K562 (cell line): Measurements from ENCODE around the gene CYS1. TPM values are rescaled to one million over a fixed set of nuclear protein-coding genes. Genes with fewer than 3 reads are reported as not detected.

ENCODE experiments used
- IRF2 ChIP-seq: sonication (generic); formaldehyde crosslinking; IDR thresholded peaks from 2 replicates; pipeline ENCODE4 v1.8.1; 2022; ENCODE audit warnings: mild to moderate bottlenecking, missing genetic modification reagents
- NR1H2 ChIP-seq: sonication (generic); formaldehyde crosslinking; IDR thresholded peaks from 2 replicates; pipeline ENCODE4 v1.4.0; 2020; ENCODE audit warnings: mild to moderate bottlenecking, missing genetic modification reagents
- RBM34 ChIP-seq: fragments of 200-400 bp; formaldehyde crosslinking; IDR thresholded peaks from 2 replicates; pipeline ENCODE4 v1.6.1; 2018; ENCODE audit warnings: low read length, borderline replicate concordance; ENCODE audit not compliant: insufficient read depth
- SIRT6 ChIP-seq: IDR thresholded peaks from one replicate; pipeline ENCODE4 v1.6.1; 2012; ENCODE audit warnings: low read depth, mild to moderate bottlenecking, control low read depth, inconsistent platforms, low read length, moderate library complexity
- SMAD4 ChIP-seq: fragments of 250-450 bp; sonication (Bioruptor Pico); conservative IDR thresholded peaks from 2 replicates; pipeline ENCODE4 v1.8.0; 2021; ENCODE audit warnings: inconsistent platforms, mild to moderate bottlenecking, moderate library complexity
- SMARCA4 ChIP-seq: fragments of 450-650 bp; IDR thresholded peaks from 2 replicates; pipeline ENCODE4 v1.6.1; 2016
- SMARCA5 ChIP-seq: fragments of 450-650 bp; IDR thresholded peaks from 2 replicates; pipeline ENCODE4 v1.6.1; 2016
- SOX6 ChIP-seq: fragments of 450-650 bp; IDR thresholded peaks from 2 replicates; pipeline ENCODE4 v1.6.1; 2014; ENCODE audit warnings: mild to moderate bottlenecking
- ZNF280A ChIP-seq: fragments of 450-650 bp; IDR thresholded peaks from 2 replicates; pipeline ENCODE4 v1.6.1; 2018; ENCODE audit warnings: mild to moderate bottlenecking, low read depth; ENCODE audit not compliant: partially characterized antibody
- ZNF408 ChIP-seq: fragments of 250-450 bp; sonication (Bioruptor Pico); IDR thresholded peaks from 2 replicates; pipeline ENCODE4 v1.4.0; 2020; ENCODE audit warnings: low read depth, mild to moderate bottlenecking, moderate library complexity
- ZNF444 ChIP-seq: fragments of 250-450 bp; sonication (Bioruptor Pico); IDR thresholded peaks from 2 replicates; pipeline ENCODE4 v1.4.0; 2020; ENCODE audit warnings: mild to moderate bottlenecking, moderate library complexity
- polyA plus RNA-seq, 8 experiments: library from polyadenylated mRNA; depleted of rRNA in 4 of 8; stranded (reverse) in 5 of 8; unstranded in 3 of 8; fragments of >200 nt; fragmentation: Nextera tagmentation in 2 of 8; fragmentation: Illumina TruSeq in 1 of 8; extraction: Ambion mirVana in 2 of 8; extraction: Trizol in 1 of 8; gene quantifications; 2 replicates each; pipeline versions ENCODE4 v1.2.1 to v1.2.3, GENCODE V29; 2011 to 2014; ENCODE audit warnings: inconsistent platforms in 1 of 8, missing spikeins in 1 of 8
- total RNA-seq, 7 experiments: library from RNA; depleted of rRNA in 6 of 7; stranded (reverse); fragments of >200 nt in 6 of 7; fragmentation: Illumina TruSeq in 2 of 7; extraction: Trizol in 2 of 7; gene quantifications; 2 replicates each; pipeline versions ENCODE4 v1.2.1 to v1.2.3, GENCODE V29; 2011 to 2021; ENCODE audit warnings: low replicate concordance in 1 of 7
- TF ChIP-seq, protein P1 (sequence below): fragments of 200-400 bp; formaldehyde crosslinking; IDR thresholded peaks from 2 replicates; pipeline ENCODE4 v1.6.1; 2017; ENCODE audit warnings: mild to moderate bottlenecking, low read depth, low read length, moderate library complexity
- TF ChIP-seq, protein P2 (sequence below), 2 experiments: fragments of 450-650 bp; formaldehyde crosslinking in 1 of 2; IDR thresholded peaks; 2 replicates each; pipeline versions ENCODE4 v1.4.0 to v1.6.1; 2014 to 2020; ENCODE audit warnings: mild to moderate bottlenecking in 2 of 2, borderline replicate concordance in 1 of 2, low read depth in 1 of 2
- TF ChIP-seq, protein P3 (sequence below): fragments of 450-650 bp; IDR thresholded peaks from 2 replicates; pipeline ENCODE4 v1.7.0; 2016; ENCODE audit warnings: borderline replicate concordance

CYS1 gene
- total and polyA plus RNA-seq, 9 of the 15 experiments (the other 6 are each of a cell fraction or from before 2014, with no cell fraction given), result 0.11 to 0.13 TPM; not detected in 7

- TF ChIP-seq SOX6 (no peak), SMARCA5 (no peak), IRF2 (CRISPR knock-in tag) (no peak), SIRT6 (no peak), SMAD4 (no peak), NR1H2 (CRISPR knock-in tag) (no peak), ZNF444 (CRISPR knock-in tag) (no peak), RBM34 (no peak), SMARCA4 (peak; percentile 38; the same call in 1 of the 2 replicates), ZNF408 (CRISPR knock-in tag) (no peak), ZNF280A (no peak)
- TF ChIP-seq, protein P1, sequence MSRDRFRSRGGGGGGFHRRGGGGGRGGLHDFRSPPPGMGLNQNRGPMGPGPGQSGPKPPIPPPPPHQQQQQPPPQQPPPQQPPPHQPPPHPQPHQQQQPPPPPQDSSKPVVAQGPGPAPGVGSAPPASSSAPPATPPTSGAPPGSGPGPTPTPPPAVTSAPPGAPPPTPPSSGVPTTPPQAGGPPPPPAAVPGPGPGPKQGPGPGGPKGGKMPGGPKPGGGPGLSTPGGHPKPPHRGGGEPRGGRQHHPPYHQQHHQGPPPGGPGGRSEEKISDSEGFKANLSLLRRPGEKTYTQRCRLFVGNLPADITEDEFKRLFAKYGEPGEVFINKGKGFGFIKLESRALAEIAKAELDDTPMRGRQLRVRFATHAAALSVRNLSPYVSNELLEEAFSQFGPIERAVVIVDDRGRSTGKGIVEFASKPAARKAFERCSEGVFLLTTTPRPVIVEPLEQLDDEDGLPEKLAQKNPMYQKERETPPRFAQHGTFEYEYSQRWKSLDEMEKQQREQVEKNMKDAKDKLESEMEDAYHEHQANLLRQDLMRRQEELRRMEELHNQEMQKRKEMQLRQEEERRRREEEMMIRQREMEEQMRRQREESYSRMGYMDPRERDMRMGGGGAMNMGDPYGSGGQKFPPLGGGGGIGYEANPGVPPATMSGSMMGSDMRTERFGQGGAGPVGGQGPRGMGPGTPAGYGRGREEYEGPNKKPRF, result no peak
- TF ChIP-seq, protein P2, sequence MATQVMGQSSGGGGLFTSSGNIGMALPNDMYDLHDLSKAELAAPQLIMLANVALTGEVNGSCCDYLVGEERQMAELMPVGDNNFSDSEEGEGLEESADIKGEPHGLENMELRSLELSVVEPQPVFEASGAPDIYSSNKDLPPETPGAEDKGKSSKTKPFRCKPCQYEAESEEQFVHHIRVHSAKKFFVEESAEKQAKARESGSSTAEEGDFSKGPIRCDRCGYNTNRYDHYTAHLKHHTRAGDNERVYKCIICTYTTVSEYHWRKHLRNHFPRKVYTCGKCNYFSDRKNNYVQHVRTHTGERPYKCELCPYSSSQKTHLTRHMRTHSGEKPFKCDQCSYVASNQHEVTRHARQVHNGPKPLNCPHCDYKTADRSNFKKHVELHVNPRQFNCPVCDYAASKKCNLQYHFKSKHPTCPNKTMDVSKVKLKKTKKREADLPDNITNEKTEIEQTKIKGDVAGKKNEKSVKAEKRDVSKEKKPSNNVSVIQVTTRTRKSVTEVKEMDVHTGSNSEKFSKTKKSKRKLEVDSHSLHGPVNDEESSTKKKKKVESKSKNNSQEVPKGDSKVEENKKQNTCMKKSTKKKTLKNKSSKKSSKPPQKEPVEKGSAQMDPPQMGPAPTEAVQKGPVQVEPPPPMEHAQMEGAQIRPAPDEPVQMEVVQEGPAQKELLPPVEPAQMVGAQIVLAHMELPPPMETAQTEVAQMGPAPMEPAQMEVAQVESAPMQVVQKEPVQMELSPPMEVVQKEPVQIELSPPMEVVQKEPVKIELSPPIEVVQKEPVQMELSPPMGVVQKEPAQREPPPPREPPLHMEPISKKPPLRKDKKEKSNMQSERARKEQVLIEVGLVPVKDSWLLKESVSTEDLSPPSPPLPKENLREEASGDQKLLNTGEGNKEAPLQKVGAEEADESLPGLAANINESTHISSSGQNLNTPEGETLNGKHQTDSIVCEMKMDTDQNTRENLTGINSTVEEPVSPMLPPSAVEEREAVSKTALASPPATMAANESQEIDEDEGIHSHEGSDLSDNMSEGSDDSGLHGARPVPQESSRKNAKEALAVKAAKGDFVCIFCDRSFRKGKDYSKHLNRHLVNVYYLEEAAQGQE (IDR thresholded peaks at IDR 0.05; ENCODE audit: borderline replicate concordance), result no peak
- TF ChIP-seq, protein P2 (CRISPR knock-in tag; IDR thresholded peaks at IDR 0.05; ENCODE audit: low read depth), result no peak
- TF ChIP-seq, protein P3, sequence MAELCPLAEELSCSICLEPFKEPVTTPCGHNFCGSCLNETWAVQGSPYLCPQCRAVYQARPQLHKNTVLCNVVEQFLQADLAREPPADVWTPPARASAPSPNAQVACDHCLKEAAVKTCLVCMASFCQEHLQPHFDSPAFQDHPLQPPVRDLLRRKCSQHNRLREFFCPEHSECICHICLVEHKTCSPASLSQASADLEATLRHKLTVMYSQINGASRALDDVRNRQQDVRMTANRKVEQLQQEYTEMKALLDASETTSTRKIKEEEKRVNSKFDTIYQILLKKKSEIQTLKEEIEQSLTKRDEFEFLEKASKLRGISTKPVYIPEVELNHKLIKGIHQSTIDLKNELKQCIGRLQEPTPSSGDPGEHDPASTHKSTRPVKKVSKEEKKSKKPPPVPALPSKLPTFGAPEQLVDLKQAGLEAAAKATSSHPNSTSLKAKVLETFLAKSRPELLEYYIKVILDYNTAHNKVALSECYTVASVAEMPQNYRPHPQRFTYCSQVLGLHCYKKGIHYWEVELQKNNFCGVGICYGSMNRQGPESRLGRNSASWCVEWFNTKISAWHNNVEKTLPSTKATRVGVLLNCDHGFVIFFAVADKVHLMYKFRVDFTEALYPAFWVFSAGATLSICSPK, result no peak
These were observed 45.7 kb downstream of the CYS1 start (continued) for GRCh38 chr2:10034333-10035052.
